ENCODE results near the gene CTBP1. TPM values are rescaled to one million over a fixed set of nuclear protein-coding genes. Genes with fewer than 3 reads are reported as not detected.

Gene CTBP1
- total RNA-seq, 1 experiment from 2014 or later, result 136 TPM

- peak overlapping the region in 1 of 3 experiments; percentile 95; a peak in 1 of 7 replicates for H3K27ac Mint-ChIP-seq
- H2AFZ ChIP-seq (ENCODE audit: low read length), result no peak overlapping the region
- peaks cover 38 to 44% (median 39%) of the 10 kb centered on the region in 3 experiments for H3K36me3 Mint-ChIP-seq (ENCODE audit: insufficient read depth in 1 of 3, low read depth in 3 of 3)
- H4K20me1 ChIP-seq (ENCODE audit: control insufficient read depth, insufficient read depth, insufficient read length), result peaks cover 5% of the 10 kb centered on the region
- no peak overlapping the region for H2BK20ac ChIP-seq (ENCODE audit: low read depth, low read length, poor library complexity, severe bottlenecking)
- no peak overlapping the region for H3K18ac ChIP-seq (ENCODE audit: insufficient read length, low read depth, low read length)
- peaks cover 7% of the 10 kb centered on the region for H3K23me2 ChIP-seq (ENCODE audit: insufficient read length, low read depth, low read length, poor library complexity, severe bottlenecking)
- no peak overlapping the region for H3K27ac ChIP-seq (ENCODE audit: insufficient read length, low read depth, low read length)
- peaks cover 34% of the 10 kb centered on the region for H3K9me3 ChIP-seq (ENCODE audit: control insufficient read depth, low read depth, low read length)
- H3K27me3 Mint-ChIP-seq (ENCODE audit: low read depth), result peaks cover 26% of the 10 kb centered on the region
- no peak overlapping the region for H3K56ac ChIP-seq (ENCODE audit: insufficient read length, low read depth, low read length)
- H3K4me1 Mint-ChIP-seq, result peaks cover 7 to 11% of the 10 kb centered on the region in 2 experiments; a peak in 3 of 4 replicates
- peak; percentile 67 for DNase-seq
- H3T11ph ChIP-seq (ENCODE audit: low read length), result no peak overlapping the region
- H3K27me3 ChIP-seq (ENCODE audit: insufficient read depth, low read length), result no peaks in the 10 kb centered on the region
- H3K79me2 ChIP-seq (ENCODE audit: insufficient read depth, low read length), result peaks cover 32% of the 10 kb centered on the region; the same call in 1 of the 2 replicates
- TF ChIP-seq, protein P1, sequence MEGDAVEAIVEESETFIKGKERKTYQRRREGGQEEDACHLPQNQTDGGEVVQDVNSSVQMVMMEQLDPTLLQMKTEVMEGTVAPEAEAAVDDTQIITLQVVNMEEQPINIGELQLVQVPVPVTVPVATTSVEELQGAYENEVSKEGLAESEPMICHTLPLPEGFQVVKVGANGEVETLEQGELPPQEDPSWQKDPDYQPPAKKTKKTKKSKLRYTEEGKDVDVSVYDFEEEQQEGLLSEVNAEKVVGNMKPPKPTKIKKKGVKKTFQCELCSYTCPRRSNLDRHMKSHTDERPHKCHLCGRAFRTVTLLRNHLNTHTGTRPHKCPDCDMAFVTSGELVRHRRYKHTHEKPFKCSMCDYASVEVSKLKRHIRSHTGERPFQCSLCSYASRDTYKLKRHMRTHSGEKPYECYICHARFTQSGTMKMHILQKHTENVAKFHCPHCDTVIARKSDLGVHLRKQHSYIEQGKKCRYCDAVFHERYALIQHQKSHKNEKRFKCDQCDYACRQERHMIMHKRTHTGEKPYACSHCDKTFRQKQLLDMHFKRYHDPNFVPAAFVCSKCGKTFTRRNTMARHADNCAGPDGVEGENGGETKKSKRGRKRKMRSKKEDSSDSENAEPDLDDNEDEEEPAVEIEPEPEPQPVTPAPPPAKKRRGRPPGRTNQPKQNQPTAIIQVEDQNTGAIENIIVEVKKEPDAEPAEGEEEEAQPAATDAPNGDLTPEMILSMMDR (conservative IDR thresholded peaks at IDR 0.05), result no peak
- H2BK120ac ChIP-seq (ENCODE audit: low read depth, low read length, poor library complexity, severe bottlenecking), result no peak overlapping the region
- H3K23ac ChIP-seq (ENCODE audit: insufficient read length, low read depth, low read length), result no peak overlapping the region
- no peak overlapping the region for H4K91ac ChIP-seq (ENCODE audit: insufficient read length, low read depth, low read length)
- peaks cover 40 to 46% of the 10 kb centered on the region in 2 experiments for H3K9me3 Mint-ChIP-seq
- H3K4me3 Mint-ChIP-seq, result peak overlapping the region; percentile 64 to 82
- H4K8ac ChIP-seq (replicated peaks; ENCODE audit: insufficient read length, low read depth, low read length), result no peak overlapping the region
- H2BK5ac ChIP-seq (ENCODE audit: insufficient read length, low read length), result no peak overlapping the region
- H3K4me2 ChIP-seq (ENCODE audit: insufficient read depth, insufficient read length, low read length), result peak overlapping the region; percentile 60
- H4K5ac ChIP-seq (ENCODE audit: insufficient read length, low read depth, low read length), result no peak overlapping the region
- H2BK12ac ChIP-seq (ENCODE audit: insufficient read length, low read depth, low read length), result no peak overlapping the region
- no peaks in the 10 kb centered on the region for H3K4me1 ChIP-seq (ENCODE audit: insufficient read depth, low read length)
- no peak overlapping the region for H3K4ac ChIP-seq (ENCODE audit: low read depth, low read length)
- H2BK15ac ChIP-seq (ENCODE audit: low read depth, low read length), result no peak overlapping the region
- no peak overlapping the region for H3K9ac ChIP-seq (ENCODE audit: extremely low read depth, insufficient read length, low read length)
- H3K14ac ChIP-seq (ENCODE audit: insufficient read depth, low read length), result peak overlapping the region; percentile 78
- peaks cover 4% of the 10 kb centered on the region for H3K79me1 ChIP-seq (ENCODE audit: insufficient read depth, low read depth, low read length, poor library complexity, severe bottlenecking)
- no CpG with 5 or more reads among the region's 86 CpGs for WGBS (ENCODE audit: extremely low coverage, insufficient read length, low lambda C conversion rate)
- H2AK5ac ChIP-seq (ENCODE audit: insufficient read length, low read length), result no peak overlapping the region
Observed at GRCh38 chr4:1249148-1249730, 309 bp upstream of the CTBP1 start.

Measured in H9 (cell line).